Fibroblast of skin of right biceps (primary cell): ENCODE measurements around the gene DDX41.

Source experiments
- DNase-seq: peaks from one replicate; pipeline ENCODE4 v3.0.0-alpha.2; 2013

Gene DDX41

DNA sequence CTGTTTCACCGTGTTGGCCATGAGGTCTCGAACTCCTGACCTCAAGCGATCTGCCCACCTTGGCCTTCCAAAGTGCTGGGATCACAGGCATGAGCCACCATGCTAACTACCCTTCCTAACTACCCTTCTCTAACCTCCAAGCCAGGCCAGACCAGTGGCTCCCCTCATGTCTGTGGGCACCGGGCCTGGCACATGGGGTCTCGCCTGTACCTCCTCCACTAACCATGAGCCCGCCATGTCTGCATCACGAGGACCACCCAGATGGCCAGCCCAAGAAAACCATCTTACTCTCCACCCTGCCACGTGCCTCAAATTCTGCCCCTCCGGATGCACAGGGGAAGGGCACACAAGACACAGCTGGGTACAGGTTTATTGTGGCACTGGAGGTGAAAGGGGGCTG, 33.7 kb downstream of the DDX41 start:
- DNase-seq: no peak

DNA sequence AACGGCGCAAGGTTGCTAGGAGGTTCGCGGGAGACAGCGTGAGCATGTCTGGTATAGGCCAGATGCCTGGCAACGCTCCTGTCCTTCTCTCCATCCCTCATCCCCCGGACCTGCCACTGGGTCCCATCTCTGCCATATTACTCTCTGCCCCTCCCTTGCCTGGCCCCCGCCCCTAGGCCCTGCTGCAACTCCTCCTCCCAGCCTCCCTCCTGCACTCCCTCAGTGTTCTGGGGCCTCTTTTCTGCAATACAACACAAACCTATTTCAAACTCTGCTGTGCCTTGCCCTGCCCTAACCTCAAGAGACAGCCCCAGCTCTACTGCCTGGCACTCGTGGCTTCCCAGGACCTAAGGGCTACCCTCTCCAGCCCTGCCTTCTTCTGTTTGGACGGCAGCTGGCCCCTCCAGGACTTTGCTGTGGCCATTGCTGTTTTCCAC, 34.4 kb downstream of the DDX41 start:
- no peak for DNase-seq

DNA sequence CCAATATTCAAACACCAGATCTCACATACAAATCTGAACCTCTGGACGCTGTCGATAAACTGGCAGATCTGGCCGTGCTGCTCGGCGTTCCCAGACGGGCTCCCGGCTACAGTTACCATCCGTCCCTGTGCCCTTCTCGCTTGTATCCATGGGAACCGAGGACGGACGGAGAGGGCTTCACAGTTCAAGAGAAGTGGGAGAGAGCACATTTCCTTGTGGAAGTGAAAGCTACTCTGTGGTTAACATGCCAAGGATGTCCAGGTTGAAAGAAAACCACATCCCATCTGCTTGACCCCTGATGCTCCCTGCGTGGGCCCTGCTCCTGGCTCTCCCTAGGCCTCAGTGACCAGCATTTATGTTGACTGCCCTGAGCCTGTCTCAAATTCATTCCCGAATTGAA, 37.0 kb downstream of the DDX41 start:
- DNase-seq: no peak

DNA sequence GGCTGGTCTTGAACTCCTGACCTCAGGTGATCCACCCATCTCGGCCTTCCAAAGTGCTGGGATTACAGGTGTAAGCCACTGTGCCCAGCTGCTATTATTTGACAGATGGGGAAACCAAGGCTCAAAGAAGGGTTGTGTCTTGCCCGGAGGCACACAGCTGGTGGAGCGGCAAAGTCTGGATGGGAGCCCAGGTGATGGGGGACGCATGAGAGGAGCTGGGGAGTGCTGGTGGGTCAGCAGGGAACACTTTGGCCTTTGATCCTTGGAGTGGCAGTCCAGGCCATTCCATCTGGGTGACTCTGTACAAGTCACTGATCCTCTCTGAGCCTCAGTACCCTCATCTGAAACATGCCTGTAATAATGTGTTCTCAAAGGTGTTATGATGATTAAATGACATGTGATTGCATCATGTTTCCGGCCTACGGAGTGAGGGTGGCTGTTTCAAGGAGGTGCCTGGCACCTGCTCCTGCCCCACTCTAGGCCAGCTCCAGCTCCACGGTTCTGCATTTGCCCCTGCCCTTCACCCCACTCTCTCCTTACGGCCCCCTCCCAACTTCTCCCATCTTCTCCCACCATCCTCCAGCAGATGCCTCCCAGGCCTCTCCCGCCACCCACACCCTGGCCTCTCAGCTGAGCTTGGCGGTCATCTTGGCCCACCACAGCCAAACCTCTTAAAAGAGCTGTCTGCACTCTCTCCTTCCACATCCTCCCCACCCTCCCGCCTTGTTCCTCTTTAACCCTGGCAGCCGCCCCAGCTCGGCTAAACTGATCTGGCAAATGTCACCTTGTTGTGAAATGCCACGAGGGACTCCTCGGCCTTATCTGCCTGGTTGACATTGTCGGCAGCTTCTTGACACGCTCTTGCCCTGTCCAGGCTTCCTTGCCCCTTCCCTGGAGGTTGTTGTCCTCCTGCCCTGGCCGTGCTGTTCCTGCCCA, 37.8 kb downstream of the DDX41 start:
- DNase-seq: peak; percentile 56

DNA sequence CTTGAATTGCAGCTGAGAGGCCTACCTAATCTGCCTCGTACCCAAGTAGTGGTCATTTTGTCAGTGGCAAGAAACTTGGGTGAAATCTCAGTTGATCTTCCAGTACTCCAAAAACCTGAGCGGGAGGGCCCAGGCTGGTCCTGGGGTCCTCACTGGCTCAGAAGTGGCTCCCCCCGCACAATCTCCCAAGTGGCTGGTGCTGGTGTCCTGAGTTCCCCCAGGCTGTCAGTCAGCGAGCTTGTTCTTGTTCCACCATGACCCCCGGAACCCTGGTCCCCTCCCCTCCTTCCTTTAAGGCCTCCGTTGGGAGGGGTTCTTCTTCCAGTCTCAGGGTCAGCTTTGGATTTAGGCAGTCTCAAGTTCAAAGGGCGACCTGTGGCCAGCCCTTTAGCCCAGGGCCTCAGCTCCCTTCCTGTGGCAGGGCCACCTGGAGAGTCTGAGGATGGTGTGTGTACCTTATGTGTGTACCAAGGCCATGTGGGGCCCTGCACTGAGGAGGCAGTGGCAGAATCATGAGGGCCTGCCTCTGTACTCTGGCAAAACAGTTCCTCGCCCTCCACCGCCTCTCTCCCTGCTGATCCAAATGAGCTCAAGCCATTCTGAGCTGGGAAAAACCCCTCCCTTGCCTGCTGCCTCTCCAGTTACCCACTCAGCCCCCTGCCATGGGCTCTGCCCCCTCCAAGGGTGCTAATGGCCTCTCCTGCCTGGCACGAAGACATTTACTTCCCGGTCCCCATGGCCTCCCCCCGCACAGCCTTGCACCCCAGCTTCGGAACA, 38.9 kb downstream of the DDX41 start:
- DNase-seq: no peak

DNA sequence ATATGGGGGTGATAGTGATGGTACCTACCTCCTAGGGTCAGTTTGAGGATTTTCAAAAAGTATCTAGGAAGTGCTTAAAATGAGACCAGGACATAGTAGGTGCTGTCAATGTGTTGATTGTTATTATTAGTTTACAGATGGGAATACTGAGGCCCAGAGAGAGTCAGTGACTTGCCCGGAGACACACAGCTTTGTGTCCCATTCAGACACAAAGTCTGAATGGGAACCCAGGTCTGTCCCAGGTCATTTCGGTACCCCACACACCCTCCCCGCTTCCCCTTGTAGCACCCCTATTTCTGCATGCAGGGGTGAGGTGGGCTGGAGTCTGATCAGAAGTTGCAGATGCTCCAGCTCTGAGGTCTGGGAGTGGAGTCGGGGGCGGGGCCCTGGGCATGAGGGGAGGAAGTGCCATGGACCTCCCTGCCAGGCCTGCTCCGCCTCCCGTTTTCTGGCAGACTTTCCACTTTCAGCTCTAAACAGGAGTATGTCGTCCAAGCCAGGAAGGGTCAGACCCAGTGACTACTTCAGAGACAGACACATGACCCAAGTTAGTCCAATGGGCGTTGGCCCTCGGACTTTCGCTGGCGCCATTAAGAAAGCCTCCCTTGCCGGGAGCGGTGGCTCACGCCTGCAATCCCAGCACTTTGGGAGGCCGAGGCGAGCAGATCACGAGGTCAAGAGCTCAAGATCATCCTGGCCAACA, 40.1 kb downstream of the DDX41 start:
- peak; percentile 66 for DNase-seq

DNA sequence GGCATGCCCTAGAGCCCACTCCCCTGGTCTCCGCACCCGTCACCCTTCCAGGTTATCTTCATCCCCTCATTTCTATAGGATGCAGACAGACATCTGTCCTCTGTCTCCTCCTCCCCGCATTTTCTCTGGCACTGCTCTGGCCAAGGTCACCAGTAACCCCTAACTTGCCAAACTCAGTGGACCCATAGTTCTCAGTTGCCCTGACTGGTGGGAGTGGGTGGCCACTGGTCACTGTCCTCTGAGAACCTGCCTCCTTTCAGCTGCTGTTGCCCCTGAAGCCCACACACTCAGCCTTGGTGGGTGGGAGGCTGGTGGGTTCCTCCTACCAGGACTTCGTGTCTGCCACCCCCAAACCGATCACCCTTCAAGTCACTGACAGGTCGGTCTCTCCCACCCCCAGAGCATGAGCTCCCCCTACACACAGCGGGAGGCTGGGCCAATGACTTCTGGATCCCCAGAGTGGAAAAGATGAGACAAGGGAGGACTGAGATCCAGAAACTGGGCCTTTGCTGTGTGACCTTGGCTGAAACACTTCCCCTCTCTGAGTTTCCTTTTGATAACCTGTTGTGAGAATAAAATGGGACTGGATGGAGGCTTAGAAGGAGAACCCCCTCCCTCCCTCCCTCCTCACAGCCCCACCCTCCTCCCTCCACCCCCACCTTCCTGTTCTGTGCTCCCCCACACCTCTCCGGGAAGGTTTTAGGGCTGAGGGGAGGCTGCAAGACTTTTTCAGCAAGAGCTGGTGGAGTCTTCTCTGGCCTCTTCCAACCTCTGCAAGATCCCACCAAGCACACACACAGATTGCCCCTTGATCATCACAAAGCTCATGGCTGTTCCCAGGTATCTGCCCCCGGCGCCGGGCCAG, 41.0 kb downstream of the DDX41 start:
- DNase-seq: no peak

DNA sequence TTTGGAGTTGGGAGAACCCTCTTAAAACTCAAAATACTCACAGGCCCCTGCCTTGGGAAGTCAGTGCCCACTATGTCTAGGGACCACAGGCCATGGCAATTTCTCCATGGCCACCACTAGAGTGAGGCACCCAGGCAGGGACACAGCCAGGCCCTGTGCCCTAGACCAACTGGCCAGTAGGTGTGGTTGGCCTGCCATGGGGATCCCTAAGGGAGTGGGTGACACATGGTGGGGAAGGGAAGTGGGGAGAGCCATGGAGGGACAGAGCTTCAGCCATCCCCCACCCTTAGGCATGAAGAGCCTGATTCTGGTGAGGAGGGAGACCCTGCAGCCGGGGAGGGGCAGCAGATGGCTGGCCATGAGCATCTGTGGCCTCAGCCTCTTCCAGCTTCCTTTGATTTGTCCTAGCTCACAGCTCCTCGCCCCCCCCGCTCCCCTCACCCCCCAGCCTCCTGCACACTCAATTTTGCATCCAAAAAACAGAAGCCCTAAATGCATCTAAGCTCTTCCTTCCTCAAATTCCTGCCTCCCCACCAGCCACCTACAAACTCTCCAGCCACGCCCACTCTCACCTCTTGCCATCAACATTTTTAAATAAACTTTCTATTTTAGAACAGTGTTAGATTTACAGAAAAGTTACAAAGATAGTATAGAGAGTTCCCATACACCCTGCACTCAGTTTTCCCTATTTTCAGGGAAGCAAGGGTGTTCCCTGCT, 41.8 kb downstream of the DDX41 start:
- no peak for DNase-seq

DNA sequence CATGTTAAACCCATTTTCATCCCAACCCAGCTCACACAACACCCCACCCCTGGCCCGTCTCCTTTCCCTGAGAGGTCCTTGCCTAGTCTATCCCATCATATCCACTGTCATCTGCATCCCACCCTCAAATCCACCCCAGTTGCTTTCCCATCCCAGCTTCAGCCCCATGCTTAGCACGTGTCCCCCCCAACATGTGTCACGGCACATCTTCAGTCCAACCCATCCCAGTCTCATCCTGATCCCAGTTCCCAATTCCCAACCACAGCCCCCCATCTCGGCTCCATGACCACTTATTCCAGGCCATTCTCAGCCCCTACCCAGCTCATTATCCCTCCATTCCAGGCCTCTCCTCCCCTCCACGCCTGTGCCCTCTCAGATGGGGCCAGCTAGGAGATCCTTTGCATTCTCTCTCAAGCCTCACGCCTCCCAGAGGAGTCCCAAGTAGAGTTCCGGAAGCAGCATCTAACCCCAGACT, 42.7 kb downstream of the DDX41 start:
- DNase-seq: no peak

DNA sequence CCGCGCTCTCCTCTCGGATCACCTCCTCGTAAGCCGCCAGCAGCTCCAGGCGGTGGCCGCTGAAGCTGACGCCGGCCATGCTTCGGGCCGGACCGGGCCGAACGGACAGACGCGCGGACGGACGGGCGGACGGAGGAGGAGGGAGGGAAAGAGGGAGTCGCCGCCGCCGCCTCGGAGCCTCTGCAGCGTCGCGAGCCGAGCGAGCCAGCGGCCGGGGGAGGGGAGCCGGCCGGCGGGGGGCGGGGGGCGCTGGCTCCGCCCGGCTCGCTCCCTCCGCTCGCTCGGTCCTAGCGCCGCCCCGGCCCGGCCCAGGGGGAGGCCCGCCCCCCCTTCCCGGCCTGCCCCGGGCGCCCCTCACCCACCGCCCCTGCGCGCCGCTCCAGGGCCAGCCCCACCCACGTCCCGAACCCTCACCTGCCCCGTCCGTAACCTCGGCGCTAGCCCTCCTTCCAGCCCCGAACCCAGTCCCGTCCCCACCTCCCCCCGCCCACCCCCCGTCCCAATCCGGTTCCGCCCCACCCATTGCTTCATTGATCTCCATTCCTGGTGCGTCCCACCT, 43.2 kb downstream of the DDX41 start, which contains the start of gene DBN1:
Gene DBN1 (minus strand): TSS at position 192 of the 559 bp plus-strand sequence. CDS start 113 bp downstream, at position 79.
- peak; percentile 80 for DNase-seq

DNA sequence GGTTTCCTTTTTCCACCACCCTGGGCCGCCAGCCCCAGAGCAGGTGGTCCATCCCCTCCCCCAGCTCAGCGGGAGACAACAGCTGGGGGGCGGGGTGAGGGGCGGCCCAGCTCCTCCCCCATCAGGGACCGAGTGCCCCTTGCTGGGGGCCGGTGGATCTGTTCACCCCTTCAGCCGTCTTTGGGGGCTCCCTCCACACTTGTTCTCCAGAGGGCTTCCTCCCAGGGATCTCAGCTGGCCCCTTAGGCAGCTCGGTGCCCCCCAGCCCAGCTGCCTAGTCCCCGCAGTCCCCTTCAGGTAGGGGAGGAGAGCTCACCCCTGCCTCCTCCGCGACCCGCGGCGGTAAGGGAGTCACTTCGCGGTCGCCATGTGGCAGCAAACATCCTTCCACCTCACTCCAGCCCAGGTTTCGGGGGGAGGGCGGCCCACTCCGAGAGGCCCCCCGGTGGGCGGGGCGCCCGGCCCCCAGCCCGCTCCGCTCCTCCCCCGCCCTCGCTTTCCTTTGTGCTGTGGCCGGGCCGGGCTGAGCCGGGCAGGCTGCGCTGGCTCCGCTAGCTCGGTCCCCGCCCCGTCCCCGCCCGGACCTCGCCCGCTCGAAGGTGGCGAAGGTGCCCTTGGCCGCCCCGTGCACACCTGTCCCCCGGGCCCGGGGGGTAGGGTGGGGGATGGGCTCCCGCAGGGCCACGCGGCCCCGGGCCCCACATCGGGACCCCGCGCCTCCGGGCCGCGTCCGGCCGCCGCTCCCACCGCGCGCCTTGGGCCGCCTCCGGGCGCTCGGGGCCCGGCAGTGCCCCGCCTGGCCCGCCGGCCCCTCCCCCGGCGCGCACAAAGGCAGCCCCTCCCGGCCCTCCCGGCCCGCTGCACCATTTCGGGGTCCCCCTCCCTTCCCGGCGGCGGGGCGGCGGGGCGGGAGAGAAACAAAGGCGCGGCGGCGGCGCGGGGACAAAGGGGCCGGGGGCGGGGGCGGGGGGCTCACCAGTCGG, 44.0 kb downstream of the DDX41 start:
- peak; percentile 64 for DNase-seq

DNA sequence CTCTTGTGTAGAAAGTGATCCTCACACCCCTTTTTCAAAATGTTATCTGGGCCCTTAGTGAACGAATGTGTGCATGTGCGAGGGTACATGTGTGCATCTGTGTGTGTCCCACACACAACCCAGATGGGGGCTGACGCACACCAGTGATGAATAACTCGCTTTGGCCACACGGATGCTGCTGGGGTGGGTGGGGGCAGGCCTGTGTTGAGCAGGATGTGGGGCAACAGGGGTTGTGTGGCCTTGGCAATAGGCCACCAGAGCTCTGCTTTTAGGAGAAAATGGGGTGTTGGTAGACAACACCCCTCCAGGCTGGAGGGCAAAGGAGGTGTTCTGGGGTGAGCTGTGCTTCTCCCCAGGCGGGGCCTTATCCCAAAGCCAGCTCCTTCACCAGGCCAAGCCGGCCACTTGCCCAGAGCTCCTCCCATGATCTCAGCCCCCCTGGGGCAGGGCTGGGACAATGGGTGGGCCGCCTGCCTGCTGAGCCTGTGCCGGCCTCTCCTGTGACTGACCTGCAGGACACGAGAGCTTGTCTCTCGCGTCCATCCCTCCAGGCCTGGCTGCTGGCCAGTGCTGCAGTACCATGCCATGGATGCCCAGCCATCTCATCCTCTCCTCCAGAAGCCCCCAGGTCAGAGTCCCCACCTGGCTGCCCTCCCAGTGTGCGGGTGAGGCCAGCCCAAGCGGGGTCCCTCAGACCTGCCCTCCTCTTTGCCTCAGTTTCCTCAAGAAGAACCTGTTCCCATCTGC, 45.0 kb downstream of the DDX41 start:
- peak; percentile 71 for DNase-seq

DNA sequence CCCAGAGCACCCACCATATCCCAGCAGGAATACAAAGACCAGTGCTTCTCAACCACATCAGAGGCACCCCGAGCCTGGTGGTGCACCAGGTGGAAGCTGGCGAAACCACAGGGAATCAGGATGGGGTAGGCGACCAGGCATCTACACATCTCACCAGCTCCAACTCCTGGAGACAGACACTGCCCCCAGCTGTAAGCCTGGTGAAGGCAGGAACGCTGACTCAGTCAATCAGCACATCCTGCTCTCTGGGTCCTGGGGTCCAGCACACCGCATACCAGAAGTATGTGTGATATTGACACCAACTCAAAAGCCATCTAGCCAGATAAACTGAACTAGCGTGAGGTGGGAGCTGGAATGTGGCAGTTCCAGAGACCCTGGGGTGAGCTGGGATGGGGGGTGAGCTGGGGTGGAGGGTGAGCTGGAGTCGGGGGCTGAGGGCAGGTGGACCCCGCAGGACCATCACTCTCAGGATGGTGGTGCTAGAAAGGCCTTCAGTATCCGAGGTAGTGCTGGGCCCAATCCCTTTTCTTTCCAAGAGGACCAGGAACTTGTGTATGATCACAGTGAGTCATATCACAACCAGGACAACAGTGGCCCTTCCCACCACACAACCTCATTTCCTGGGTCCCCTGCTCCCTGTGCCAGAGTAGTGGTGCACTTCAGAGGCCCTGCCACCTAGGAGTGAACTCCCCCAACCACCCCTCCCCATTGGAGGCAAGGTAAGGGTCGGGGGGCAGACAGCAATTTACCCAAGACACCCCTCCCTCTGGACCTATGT, 45.8 kb downstream of the DDX41 start:
- peak; percentile 79 for DNase-seq

DNA sequence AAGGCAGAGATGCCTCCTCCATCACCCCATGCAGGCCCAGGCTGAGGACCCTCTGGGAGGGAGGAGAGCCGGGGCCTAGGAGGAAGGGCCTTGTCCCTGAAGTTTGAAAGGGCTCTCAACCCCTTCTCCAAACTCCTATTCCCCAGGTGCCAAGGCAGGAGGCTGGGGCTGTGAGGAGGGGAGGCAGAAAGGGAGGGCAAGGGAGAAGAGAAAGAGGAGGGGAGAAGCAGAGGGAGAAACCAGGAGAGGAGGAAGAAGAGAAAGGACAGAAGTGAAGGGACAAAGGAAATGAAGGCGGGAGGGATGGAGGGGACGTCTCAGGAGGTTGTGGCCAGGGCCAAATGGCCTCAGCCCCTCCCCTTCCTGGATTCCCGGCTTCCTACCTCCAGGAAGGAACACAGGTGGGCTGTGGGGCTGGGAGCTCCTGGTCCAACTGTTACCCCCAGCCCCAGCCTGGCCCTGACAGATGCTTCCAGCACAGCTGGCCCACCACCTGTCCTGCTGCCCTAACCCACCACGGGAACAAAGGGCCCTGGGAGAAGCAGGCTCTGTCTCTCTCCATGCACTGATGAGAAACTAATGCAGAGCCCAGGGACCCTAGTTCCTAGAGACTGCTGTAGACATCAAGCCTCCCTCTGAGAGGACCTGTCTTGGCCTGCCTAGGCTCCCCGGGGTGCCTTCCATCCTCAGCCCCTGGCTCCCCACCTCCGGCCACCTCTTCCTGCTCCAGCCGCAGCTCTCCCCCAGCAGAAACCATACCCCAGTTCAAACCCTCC, 46.8 kb downstream of the DDX41 start:
- no peak for DNase-seq

DNA sequence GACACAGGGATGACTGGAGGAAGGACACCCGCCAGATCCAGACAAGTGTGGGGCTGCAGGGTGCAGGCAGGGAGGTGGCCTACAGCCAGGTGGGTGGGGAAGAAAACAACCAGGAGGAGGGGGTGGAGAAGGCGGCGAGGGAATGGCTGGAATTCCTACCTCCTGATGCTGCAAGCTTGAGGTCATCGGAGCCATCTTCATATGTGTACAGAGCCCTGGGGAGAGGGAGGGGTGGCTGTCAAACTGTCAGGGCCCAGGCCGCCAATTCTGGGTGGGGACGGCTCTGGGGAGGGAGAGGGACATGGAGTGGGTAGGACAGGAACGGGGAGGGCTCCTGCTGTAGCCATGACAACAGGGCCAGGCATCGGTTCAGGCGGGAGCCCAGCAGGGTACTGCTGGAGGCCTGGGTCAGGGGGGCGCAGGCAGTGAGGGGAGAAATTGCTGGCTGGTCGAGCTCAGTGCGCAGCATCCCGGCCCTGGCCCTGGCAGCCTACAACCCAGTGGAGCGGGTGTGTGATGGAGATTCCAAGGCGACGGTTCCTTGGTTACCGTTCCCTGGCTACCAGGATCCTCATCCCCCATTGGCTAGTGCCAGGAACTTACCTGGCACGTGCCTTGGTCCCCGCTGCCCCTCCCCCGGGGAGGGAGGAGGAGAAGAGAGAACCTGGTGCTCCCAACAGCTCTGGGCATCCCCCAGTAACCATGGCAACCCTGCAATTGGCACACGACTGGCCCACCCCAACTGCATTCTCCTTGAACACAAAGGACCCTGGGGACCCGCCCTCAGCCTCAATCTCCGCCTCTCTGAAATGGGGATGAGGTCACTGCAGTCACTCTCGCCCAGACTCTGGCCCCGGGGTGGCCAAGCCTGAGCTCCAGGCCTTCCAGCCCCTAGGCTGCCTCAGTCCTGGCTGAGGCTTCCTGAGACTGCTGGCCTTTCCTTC, 47.8 kb downstream of the DDX41 start:
- DNase-seq: peak; percentile 80

DNA sequence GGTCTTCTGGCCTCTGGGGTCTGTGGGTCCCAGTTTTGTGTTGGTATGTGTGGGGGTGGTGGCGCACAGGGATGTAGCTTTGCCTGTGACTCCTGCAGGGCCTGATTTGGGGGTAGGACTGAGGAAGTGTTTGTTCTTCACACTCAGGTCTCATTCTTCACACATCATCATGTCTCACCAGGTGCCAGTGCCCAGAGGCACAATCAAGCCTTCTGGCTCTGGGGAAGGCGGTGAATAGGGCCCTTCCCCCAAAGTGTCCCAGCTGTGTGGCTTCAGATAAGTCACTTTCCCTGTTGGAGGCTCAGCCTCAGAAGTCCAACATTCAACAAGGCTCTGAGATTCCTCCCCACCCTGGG, 48.5 kb downstream of the DDX41 start:
- no peak for DNase-seq
